ENCODE measurements around the gene ARFGAP1. TPM values are rescaled to one million over a fixed set of nuclear protein-coding genes. Genes with fewer than 3 reads are reported as not detected.

The ARFGAP1 gene
- total and polyA plus RNA-seq, 2 donors = 53.1 to 56.3 TPM

DNA sequence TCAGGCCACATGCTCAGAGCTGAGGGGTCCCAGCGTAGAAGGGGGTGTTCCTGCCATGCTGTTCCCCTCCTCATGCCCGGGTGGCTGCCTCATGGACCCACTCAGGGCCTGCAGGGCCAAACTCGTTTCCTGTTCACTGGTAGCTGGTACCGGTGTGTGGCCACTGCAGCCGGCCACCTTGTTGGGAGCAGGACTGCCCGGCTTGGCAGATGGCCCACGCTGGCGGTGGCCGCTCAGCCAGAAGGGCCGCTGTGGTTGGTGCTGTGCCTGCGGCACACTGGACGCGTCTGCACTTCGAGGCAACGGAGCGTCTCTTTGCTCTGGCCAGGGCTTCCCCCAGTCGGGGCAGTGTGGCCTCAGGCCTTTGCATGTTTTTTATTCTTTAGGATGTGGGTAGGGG lies 10.3 kb downstream of the ARFGAP1 start:
- Histone ChIP-seq H3K4me1 (ENCODE audit: insufficient read depth) (no peaks in the 10 kb centered on the region), H3K36me3 (ENCODE audit: insufficient read depth) (peaks cover 3% of the 10 kb centered on the region), H3K4me3 (ENCODE audit: low read depth, low read length) (no peak overlapping the region), H3K27ac (ENCODE audit: low read depth) (no peak overlapping the region)
- 90% methylated on average over 17 of the region's 17 CpGs for WGBS
- no peak for DNase-seq (ENCODE audit: extremely low spot score)

DNA sequence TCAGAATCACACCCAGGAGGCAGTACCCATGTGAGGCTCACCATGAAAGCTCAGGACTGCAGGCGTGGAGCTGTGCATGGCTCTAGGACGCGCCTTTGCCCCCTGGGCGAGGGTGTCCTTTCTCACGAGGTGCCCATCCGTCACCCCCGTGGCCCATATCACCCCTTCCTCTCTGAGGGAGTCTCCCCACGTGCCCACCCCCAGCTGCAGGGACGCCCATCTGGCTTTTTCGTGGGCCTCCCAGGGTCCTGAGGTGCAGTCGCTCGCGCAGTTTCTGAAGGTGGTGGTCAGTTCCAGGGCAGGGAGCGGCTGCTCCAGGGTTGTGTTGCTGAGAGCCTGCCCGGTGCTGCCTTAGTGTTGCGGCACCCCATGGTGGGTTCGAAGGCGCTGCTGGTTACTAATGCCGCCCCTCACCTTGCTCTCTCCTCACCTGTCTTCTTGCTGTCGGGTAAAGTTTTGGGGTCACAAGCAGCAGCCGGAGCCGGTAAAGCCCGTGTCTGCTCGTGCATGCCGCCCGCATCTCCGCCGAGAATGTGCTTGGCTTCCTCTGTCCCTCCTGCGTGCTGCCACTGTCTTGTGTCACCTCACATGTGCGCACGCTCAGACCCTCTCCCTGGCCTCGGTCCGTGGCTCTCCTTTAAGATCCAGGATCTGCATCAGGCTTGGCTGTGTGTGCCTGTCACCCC lies 10.9 kb downstream of the ARFGAP1 start:
- H3K4me3 ChIP-seq (ENCODE audit: low read depth, low read length) = no peak overlapping the region
- DNase-seq (ENCODE audit: extremely low spot score) = no peak
- H3K4me1 ChIP-seq (ENCODE audit: insufficient read depth) = no peaks in the 10 kb centered on the region
- no peak overlapping the region for H3K27ac ChIP-seq (ENCODE audit: low read depth)
- peaks cover 6% of the 10 kb centered on the region for H3K36me3 ChIP-seq (ENCODE audit: insufficient read depth)
- 93% methylated on average over 33 of the region's 33 CpGs for WGBS

DNA sequence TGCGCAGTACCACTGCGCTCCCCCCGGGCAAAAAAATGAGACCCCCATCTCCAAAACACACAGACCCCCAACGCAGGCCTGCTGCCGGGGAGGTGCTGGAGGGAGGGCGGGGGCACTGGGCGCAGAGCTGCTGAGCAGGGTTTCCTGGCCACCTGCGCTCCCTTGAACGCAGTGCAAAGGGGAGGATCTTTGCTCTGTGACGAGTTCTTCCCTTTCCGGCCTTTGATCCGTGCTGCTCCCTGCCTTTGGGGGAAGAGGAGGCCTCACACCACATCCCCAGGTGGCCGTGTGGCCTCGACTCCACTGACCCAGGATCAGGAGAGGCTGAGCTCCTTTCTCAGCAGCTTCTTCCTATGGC lies 11.4 kb downstream of the ARFGAP1 start:
- Histone ChIP-seq H3K4me1 (ENCODE audit: insufficient read depth) (no peaks in the 10 kb centered on the region), H3K36me3 (ENCODE audit: insufficient read depth) (peaks cover 6% of the 10 kb centered on the region), H3K27ac (ENCODE audit: low read depth) (no peak overlapping the region), H3K4me3 (ENCODE audit: low read depth, low read length) (no peak overlapping the region)
- DNase-seq (ENCODE audit: extremely low spot score) = no peak
- 78% methylated on average over 14 of the region's 14 CpGs for WGBS

GRCh38 chr20:63284544-63284949 lies 11.9 kb downstream of the ARFGAP1 start:
- WGBS = 83% methylated on average over 25 of the region's 25 CpGs
- no peak overlapping the region for H3K4me3 ChIP-seq (ENCODE audit: low read depth, low read length)
- no peak overlapping the region for H3K27ac ChIP-seq (ENCODE audit: low read depth)
- H3K4me1 ChIP-seq (ENCODE audit: insufficient read depth) = no peaks in the 10 kb centered on the region
- H3K36me3 ChIP-seq (ENCODE audit: insufficient read depth) = peaks cover 6% of the 10 kb centered on the region
- DNase-seq (ENCODE audit: extremely low spot score) = no peak

- no peak for DNase-seq (ENCODE audit: extremely low spot score)
- no peak overlapping the region for H3K27ac ChIP-seq (ENCODE audit: low read depth)
- peaks cover 6% of the 10 kb centered on the region for H3K36me3 ChIP-seq (ENCODE audit: insufficient read depth)
Observed at GRCh38 chr20:63284981-63285524, 12.4 kb downstream of the ARFGAP1 start.

DNA sequence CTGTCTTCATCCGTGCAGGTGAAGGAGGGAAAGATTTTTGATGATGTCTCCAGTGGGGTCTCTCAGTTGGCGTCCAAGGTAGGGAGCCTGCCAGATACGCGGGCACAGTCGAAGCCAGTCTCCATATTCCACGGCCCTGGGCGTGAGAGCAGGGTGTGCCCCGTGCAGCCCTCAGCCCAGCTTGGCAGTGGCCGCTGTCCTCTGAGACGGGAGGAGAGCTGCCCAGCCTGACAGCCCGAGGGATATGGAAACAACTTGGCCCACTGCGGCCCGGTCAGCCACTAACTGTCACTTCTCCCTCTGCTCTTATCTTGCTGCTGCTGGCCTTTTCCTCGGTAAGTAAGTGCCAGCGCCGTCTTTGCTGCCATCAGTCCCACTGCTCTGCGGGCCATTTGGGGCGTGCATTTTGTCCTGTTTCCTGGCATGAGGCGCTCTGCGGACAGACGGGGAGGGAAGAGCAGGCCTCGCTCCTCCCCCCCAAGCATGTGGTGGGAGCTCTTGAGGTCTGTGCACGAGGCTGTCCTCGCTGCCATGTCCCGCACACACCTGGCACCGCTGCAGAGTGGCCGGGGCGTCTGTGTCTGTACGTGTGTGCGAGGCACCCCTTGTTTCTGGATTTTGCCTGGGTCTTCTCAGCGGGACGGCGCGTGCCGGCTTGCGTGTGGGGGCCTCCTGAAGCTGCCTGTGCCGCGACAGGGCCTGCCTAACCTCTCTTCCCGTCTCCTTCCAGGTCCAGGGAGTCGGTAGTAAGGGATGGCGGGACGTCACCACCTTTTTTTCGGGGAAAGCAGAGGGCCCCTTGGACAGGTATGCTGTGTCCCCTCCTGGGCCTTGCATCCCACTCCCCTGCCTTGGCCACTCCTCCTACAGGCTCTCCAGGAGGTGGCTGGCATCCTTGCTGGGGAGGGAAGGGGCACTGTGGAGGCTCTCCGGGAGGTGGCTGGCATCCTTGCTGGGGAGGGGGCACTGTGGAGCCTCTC lies 13.3 kb downstream of the ARFGAP1 start:
- Histone ChIP-seq H3K36me3 (ENCODE audit: insufficient read depth) (peaks cover 6% of the 10 kb centered on the region), H3K4me1 (ENCODE audit: insufficient read depth) (no peaks in the 10 kb centered on the region), H3K4me3 (ENCODE audit: low read depth, low read length) (no peak overlapping the region), H3K27ac (ENCODE audit: low read depth) (no peak overlapping the region)
- no peak for DNase-seq (ENCODE audit: extremely low spot score)
- WGBS = 93% methylated on average over 44 of the region's 44 CpGs

More at GRCh38 chr20:63284981-63285524, 12.4 kb downstream of the ARFGAP1 start:
- Histone ChIP-seq H3K4me3 (ENCODE audit: low read depth, low read length) (no peak overlapping the region), H3K4me1 (ENCODE audit: insufficient read depth) (no peaks in the 10 kb centered on the region)
- WGBS = 91% methylated on average over 13 of the region's 13 CpGs

DNA sequence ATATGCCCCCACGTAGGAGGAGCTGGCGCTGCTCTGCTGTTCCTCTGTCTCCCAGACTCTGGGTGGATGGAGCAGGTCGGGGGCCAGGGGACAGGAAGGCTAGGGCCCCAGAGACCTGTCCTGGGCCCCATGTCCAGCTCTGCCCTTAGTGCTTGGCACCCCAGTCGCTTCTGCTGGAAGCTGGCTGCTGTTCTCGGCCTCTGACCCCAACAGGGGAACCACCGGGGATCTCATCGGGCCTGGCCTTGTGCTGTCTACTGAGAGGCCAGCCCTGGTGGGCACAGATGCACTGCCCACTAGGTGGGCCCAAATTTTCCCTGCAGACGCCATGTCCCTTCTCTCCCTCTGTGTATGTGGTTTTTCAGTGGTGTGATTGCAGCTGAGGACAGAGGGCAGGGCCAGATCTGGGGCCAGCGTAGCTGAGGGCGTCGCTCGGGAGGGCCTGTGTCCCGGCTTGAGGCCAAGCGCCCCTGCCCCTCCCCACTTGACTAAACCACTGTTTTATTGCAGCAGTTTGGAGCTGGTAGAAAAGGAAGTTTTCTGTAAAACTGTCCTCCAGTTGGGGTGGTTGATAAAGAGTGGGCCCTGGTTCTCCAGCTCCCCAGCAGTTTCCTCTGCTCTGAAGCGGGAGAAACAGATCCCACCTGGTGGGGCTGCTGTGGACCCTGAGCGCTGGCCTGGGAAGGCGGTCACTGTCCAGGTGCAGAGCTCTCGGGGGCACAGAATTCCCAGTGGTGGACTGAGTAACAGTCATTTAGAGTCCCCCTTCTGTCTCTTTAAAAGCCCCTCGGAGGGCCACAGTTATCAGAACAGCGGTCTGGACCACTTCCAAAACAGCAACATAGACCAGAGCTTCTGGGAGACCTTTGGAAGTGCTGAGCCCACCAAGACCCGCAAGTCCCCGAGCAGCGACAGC lies 14.4 kb downstream of the ARFGAP1 start:
- 68% methylated on average over 23 of the region's 23 CpGs for WGBS
- H3K36me3 ChIP-seq (ENCODE audit: insufficient read depth) = peaks cover 6% of the 10 kb centered on the region
- no peak overlapping the region for H3K4me3 ChIP-seq (ENCODE audit: low read depth, low read length)
- no peak overlapping the region for H3K27ac ChIP-seq (ENCODE audit: low read depth)
- no peaks in the 10 kb centered on the region for H3K4me1 ChIP-seq (ENCODE audit: insufficient read depth)
- no peak for DNase-seq (ENCODE audit: extremely low spot score)

DNA sequence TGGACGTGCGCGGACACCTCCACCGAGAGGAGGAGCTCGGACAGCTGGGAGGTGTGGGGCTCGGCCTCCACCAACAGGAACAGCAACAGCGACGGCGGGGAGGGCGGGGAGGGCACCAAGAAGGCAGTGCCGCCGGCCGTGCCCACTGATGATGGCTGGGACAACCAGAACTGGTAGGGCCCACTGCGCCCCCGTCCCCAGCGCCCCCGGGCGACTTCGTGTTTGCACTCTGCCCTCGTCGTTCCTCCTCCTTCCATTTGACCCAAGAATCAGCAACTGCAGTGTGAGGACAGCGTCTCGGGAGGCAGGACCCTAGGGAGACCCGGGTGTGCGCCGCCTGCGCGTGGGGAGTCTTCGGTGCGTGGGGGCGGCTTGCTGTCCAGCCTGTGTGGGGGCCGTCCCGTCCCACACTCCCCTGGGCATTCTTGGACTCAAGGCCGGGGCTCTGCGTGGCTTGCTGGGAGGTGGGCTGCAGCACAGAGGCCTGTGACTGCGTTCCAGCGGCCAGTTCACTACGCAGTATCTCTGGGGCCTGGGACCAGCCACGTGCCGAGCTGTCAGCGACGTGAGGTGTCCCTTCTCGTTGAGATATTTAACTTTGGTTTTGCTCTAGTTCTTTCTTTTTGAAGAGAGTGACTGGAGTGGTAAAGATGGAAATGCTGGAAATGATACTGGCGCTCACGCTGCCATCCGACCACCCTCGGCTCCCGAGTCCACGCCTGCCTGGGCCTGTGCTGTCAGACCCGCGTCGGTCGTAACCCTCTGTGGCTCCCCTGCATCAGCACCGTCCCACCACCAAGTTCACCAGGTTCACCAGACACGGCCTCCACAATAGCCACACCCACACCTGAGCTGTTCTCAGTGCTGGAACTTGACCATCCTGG lies 15.3 kb downstream of the ARFGAP1 start:
- 88% methylated on average over 55 of the region's 55 CpGs for WGBS
- no peak for DNase-seq (ENCODE audit: extremely low spot score)
- H3K4me3 ChIP-seq (ENCODE audit: low read depth, low read length) = no peak overlapping the region
- H3K36me3 ChIP-seq (ENCODE audit: insufficient read depth) = peaks cover 5% of the 10 kb centered on the region
- H3K4me1 ChIP-seq (ENCODE audit: insufficient read depth) = no peaks in the 10 kb centered on the region
- H3K27ac ChIP-seq (ENCODE audit: low read depth) = no peak overlapping the region

DNA sequence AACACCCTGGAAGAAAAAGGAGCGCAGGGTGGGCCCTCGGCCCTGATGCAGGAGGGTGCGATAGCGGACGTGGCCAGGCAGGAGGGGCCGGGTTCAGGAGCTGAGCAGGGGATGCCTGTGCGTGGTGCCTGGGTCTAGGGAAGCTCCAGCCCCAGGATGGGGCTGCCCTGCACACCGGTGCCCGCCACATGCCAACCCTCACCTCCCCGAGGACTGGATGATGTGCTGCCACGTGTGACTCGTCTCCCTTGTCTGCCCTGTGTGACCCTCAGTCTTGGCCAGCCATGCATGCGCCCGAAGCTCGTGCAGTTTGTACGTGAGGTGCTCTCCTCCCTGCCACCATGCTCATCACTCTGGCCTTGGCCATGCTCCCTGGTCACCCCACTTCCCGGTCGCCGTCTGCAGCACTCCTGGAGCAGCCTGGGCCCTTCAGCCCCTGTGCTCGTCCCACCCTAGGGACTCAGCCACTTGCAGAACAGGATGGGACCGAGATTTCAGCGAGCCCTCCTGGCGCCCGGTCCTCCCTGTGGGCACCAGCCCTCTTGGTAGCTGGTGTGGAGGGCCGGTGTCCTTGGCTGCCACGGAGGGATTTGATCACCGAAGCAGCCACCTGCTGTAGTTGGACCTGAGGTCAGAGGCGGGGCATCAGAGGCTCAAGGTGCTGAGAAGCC lies 16.1 kb downstream of the ARFGAP1 start:
- no peak for DNase-seq (ENCODE audit: extremely low spot score)
- Histone ChIP-seq H3K4me3 (ENCODE audit: low read depth, low read length) (no peak overlapping the region), H3K27ac (ENCODE audit: low read depth) (no peak overlapping the region), H3K36me3 (ENCODE audit: insufficient read depth) (peaks cover 3% of the 10 kb centered on the region), H3K4me1 (ENCODE audit: insufficient read depth) (no peaks in the 10 kb centered on the region)
- WGBS = 87% methylated on average over 28 of the region's 28 CpGs

GRCh38 chr20:63289311-63290135 lies 16.9 kb downstream of the ARFGAP1 start:
- H3K27ac ChIP-seq (ENCODE audit: low read depth) = no peak overlapping the region
- 85% methylated on average over 25 of the region's 25 CpGs for whole genome bisulfite sequencing
- H3K4me3 ChIP-seq (ENCODE audit: low read depth, low read length) = no peak overlapping the region
- peaks cover 3% of the 10 kb centered on the region for H3K36me3 ChIP-seq (ENCODE audit: insufficient read depth)
- no peak for DNase-seq (ENCODE audit: extremely low spot score)
- no peaks in the 10 kb centered on the region for H3K4me1 ChIP-seq (ENCODE audit: insufficient read depth)

- H3K36me3 ChIP-seq (ENCODE audit: insufficient read depth) = peaks cover 3% of the 10 kb centered on the region
- no peak overlapping the region for H3K4me3 ChIP-seq (ENCODE audit: low read depth, low read length)
- whole genome bisulfite sequencing = 82% methylated on average over 17 of the region's 17 CpGs
- no peak for DNase-seq (ENCODE audit: extremely low spot score)
- no peak overlapping the region for H3K27ac ChIP-seq (ENCODE audit: low read depth)
- no peaks in the 10 kb centered on the region for H3K4me1 ChIP-seq (ENCODE audit: insufficient read depth)
Observed at GRCh38 chr20:63290136-63290676, 17.6 kb downstream of the ARFGAP1 start.
